Fibroblast of lung (primary cell): ENCODE data around the gene STAM2. TPM values are rescaled to one million over a fixed set of nuclear protein-coding genes. Genes with fewer than 3 reads are reported as not detected.
A peak's percentile ranks its signal among the peaks of the same experiment; 100 is the strongest.

Source experiments
- DNase-seq, 2 donors: peaks; one replicate each; pipeline versions ENCODE4 v3.0.0 to v3.0.0-alpha.2; 2010; ENCODE audit warnings: low read depth in 2 of 2
- H2AFZ ChIP-seq: 2 replicates; pipeline ENCODE4 v1.5.1; 2012; ENCODE audit warnings: low read length, control low read depth, inconsistent platforms
- H3K27ac ChIP-seq: 2 replicates; pipeline ENCODE4 v1.5.1; 2011; ENCODE audit warnings: low read length, control low read depth; ENCODE audit not compliant: insufficient read depth
- H3K27me3 ChIP-seq: 2 replicates; pipeline ENCODE4 v1.5.1; 2011; ENCODE audit warnings: mild to moderate bottlenecking, low read length; ENCODE audit not compliant: control insufficient read depth, insufficient read depth
- H3K36me3 ChIP-seq: 2 replicates; pipeline ENCODE4 v1.5.1; 2011; ENCODE audit warnings: low read length; ENCODE audit not compliant: control insufficient read depth, insufficient read depth
- H3K4me1 ChIP-seq: 2 replicates; pipeline ENCODE4 v1.5.1; 2011; ENCODE audit warnings: low read length; ENCODE audit not compliant: control insufficient read depth, insufficient read depth; ENCODE audit errors: extremely low read depth
- H3K4me2 ChIP-seq: 2 replicates; pipeline ENCODE4 v1.5.1; 2011; ENCODE audit warnings: low read length, control low read depth; ENCODE audit not compliant: insufficient read depth; ENCODE audit errors: extremely low read depth
- H3K4me3 ChIP-seq, 4 experiments: fragments of 200-600 bp in 1 of 4; sonication (generic) in 1 of 4; replicated peaks in 1 of 4; 2 replicates each; pipeline ENCODE4 v1.5.1; 2011 to 2016; ENCODE audit warnings: low read length in 4 of 4, low read depth in 3 of 4, mild to moderate bottlenecking in 3 of 4, control low read depth in 2 of 4, inconsistent platforms in 1 of 4, mixed read lengths in 1 of 4; ENCODE audit not compliant: insufficient read depth in 1 of 4; ENCODE audit errors: control extremely low read depth in 1 of 4
- H3K79me2 ChIP-seq: 2 replicates; pipeline ENCODE4 v1.5.1; 2012; ENCODE audit warnings: mild to moderate bottlenecking, low read length, inconsistent platforms; ENCODE audit not compliant: control insufficient read depth, insufficient read depth
- H3K9ac ChIP-seq: 2 replicates; pipeline ENCODE4 v1.5.1; 2011; ENCODE audit warnings: mild to moderate bottlenecking, low read length, control low read depth; ENCODE audit not compliant: insufficient read depth
- H3K9me3 ChIP-seq: 2 replicates; pipeline ENCODE4 v1.5.1; 2012; ENCODE audit warnings: low read depth, low read length; ENCODE audit not compliant: control insufficient read depth, insufficient read depth
- H4K20me1 ChIP-seq: 2 replicates; pipeline ENCODE4 v1.5.1; 2011; ENCODE audit warnings: low read length; ENCODE audit not compliant: control insufficient read depth, insufficient read depth; ENCODE audit errors: extremely low read depth
- EZH2 ChIP-seq: IDR thresholded peaks from 2 replicates; pipeline ENCODE4 v1.5.1; 2012; ENCODE audit warnings: low read length, control low read depth, mild to moderate bottlenecking; ENCODE audit errors: missing control alignments
- polyA plus RNA-seq, 2 donors: library from polyadenylated mRNA; depleted of rRNA in 1 of 2; stranded (reverse) in 1 of 2; unstranded in 1 of 2; fragments of >200 nt; gene quantifications; 2 replicates each; pipeline ENCODE4 v1.2.1, GENCODE V29; 2011 to 2012; ENCODE audit warnings: missing spikeins in 1 of 2
- total RNA-seq: library from RNA; depleted of rRNA; stranded (reverse); fragments of >200 nt; gene quantifications from 2 replicates; pipeline ENCODE4 v1.2.1, GENCODE V29; 2014
- TF ChIP-seq, protein P1 (sequence below), 2 donors: IDR thresholded peaks in 1 of 2; conservative IDR thresholded peaks in 1 of 2; 1 replicate in 1 of 2; 2 replicates in 1 of 2; pipeline ENCODE4 v1.5.1; 2011 to 2012; ENCODE audit warnings: low read length in 2 of 2, control low read depth in 1 of 2, inconsistent platforms in 1 of 2, low read depth in 1 of 2, mild to moderate bottlenecking in 1 of 2

STAM2 gene
- total and polyA plus RNA-seq, 2 donors (not counting 1 experiment from before 2014, with no cell fraction given): 43.3 to 44.2 TPM

DNA sequence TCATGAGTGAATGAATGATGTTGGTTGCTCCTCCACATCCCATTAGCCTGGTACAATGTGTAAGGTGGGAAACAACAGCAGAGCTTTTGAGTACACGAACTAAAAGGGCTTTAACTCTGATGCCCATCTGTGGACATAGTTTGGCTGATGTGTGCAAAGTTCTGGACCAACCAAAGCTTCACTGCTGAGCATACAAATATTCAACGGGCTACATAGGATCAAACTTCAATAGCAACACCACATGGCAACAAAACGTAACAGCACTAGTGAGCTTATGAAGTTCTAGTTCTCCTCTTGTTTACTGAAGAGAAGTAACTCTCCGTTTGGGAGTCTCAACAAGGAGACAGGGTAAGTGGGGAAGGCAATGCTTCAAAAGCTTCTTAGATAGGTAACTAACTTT lies 20.4 kb downstream of the STAM2 start:
- DNase-seq: peak in 1 of 2 donors; percentile 27
- Histone ChIP-seq H3K4me3 (no peak overlapping the region), H3K9ac (no peak overlapping the region), H3K4me2 (no peak overlapping the region), H3K9me3 (no peaks in the 10 kb centered on the region), H3K79me2 (peaks cover 16% of the 10 kb centered on the region), H4K20me1 (no peaks in the 10 kb centered on the region), H3K4me1 (no peaks in the 10 kb centered on the region), H3K27ac (no peak overlapping the region), H3K36me3 (no peaks in the 10 kb centered on the region), H2AFZ (no peak overlapping the region), H3K27me3 (no peaks in the 10 kb centered on the region)
- no peak for TF ChIP-seq EZH2
- TF ChIP-seq, protein P1, sequence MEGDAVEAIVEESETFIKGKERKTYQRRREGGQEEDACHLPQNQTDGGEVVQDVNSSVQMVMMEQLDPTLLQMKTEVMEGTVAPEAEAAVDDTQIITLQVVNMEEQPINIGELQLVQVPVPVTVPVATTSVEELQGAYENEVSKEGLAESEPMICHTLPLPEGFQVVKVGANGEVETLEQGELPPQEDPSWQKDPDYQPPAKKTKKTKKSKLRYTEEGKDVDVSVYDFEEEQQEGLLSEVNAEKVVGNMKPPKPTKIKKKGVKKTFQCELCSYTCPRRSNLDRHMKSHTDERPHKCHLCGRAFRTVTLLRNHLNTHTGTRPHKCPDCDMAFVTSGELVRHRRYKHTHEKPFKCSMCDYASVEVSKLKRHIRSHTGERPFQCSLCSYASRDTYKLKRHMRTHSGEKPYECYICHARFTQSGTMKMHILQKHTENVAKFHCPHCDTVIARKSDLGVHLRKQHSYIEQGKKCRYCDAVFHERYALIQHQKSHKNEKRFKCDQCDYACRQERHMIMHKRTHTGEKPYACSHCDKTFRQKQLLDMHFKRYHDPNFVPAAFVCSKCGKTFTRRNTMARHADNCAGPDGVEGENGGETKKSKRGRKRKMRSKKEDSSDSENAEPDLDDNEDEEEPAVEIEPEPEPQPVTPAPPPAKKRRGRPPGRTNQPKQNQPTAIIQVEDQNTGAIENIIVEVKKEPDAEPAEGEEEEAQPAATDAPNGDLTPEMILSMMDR (conservative IDR thresholded peaks at IDR 0.05 in 1 of 2, IDR thresholded peaks at IDR 0.05 in 1 of 2; ENCODE audit: low read depth in 1 of 2, low read length in 2 of 2): no peak

DNA sequence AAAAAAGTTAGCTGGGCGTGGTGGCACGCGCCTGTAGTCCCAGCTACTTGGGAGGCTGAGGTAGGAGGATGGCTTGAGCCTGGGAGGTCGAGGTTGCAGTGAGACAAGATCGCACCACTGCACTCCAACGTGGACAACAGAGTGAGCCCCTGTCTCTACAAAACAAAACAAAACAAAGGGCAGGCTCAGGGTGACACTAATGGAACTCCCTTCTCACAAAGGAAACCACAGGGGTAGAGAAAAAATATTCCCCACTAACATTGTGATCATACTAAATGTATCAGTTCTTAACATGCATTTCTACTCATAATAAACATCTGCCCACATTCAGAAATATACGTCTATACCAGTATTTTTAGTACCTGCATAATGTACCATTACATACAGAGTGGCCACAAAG lies 21.1 kb downstream of the STAM2 start:
- no peak overlapping the region for H3K9ac ChIP-seq
- no peak for DNase-seq
- H2AFZ ChIP-seq: no peak overlapping the region
- H3K79me2 ChIP-seq: peaks cover 16% of the 10 kb centered on the region
- no peak overlapping the region for H3K27ac ChIP-seq
- no peaks in the 10 kb centered on the region for H3K36me3 ChIP-seq
- no peaks in the 10 kb centered on the region for H3K9me3 ChIP-seq
- H3K27me3 ChIP-seq: no peaks in the 10 kb centered on the region
- H3K4me1 ChIP-seq: no peaks in the 10 kb centered on the region
- TF ChIP-seq, protein P1 (conservative IDR thresholded peaks at IDR 0.05 in 1 of 2, IDR thresholded peaks at IDR 0.05 in 1 of 2; ENCODE audit: low read depth in 1 of 2, low read length in 2 of 2): no peak
- no peak for TF ChIP-seq EZH2
- no peaks in the 10 kb centered on the region for H4K20me1 ChIP-seq
- no peak overlapping the region for H3K4me3 ChIP-seq
- no peak overlapping the region for H3K4me2 ChIP-seq

DNA sequence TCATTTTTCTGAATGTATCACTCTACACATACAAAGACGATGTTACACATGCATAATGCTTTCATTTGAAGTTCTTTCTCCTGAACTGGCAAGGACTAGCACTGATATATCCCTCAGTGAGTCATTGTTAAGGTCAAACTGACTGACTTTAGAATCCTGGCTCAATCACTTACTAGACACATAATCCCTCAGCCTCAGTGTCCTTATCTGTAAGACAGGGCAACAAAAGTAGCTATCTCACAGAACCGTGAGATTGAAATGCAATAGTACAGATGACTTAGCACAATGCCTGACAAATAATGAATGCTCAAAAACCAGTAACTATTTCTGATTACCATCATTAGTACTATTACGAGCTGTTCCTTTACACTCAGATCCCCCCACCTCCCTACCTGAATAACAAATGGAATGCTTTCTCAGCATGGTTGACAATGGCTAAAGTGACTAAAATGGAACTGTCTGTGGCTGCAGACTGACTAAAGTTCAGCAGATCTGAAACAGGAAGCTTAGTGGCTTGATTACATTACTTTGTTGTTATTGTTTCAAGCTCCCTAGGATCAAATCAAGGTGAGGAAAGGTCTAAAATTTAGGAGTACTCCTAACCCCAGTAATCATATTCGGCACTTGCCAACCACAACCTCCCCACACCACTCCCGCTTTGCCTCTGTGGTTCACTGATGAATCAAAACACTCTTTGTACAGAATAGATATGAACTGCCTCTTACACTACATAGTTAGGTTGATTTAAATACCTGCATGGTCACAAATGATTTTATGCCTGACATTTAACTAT lies 40.9 kb downstream of the STAM2 start:
- no peak overlapping the region for H3K4me3 ChIP-seq
- no peaks in the 10 kb centered on the region for H3K27me3 ChIP-seq
- no peak overlapping the region for H3K27ac ChIP-seq
- DNase-seq: peak; percentile 37 to 57
- H3K79me2 ChIP-seq: no peaks in the 10 kb centered on the region
- no peak overlapping the region for H3K9ac ChIP-seq
- no peaks in the 10 kb centered on the region for H4K20me1 ChIP-seq
- H3K9me3 ChIP-seq: no peaks in the 10 kb centered on the region
- no peaks in the 10 kb centered on the region for H3K36me3 ChIP-seq
- peaks cover 4% of the 10 kb centered on the region for H3K4me1 ChIP-seq
- H2AFZ ChIP-seq: no peak overlapping the region
- TF ChIP-seq, protein P1 (conservative IDR thresholded peaks at IDR 0.05 in 1 of 2, IDR thresholded peaks at IDR 0.05 in 1 of 2; ENCODE audit: low read depth in 1 of 2, low read length in 2 of 2): no peak
- TF ChIP-seq EZH2: no peak
- H3K4me2 ChIP-seq: no peak overlapping the region
